Measurements from ENCODE around the gene CCDC158. TPM values are rescaled to one million over a fixed set of nuclear protein-coding genes. Genes with fewer than 3 reads are reported as not detected.

Gene CCDC158
- not detected for total RNA-seq (ENCODE audit: unreplicated experiment)
- long read RNA-seq = 0 reads

GRCh38 chr4:76420762-76421581, at the start of gene CCDC158:
TSS of gene CCDC158 (minus strand) at chr4:76421141. CDS start at chr4:76403207, 17,934 bp downstream.
- Mint-ChIP-seq H3K9me3 (ENCODE audit: unreplicated experiment) (peaks cover 1% of the 10 kb centered on the region), H3K36me3 (ENCODE audit: unreplicated experiment) (peaks cover 11% of the 10 kb centered on the region), H3K4me1 (ENCODE audit: low read depth, unreplicated experiment) (peaks cover 4% of the 10 kb centered on the region), H3K4me3 (ENCODE audit: unreplicated experiment) (no peak within 1 kb of the TSS), H3K27me3 (ENCODE audit: unreplicated experiment) (no peaks in the 10 kb centered on the region), H3K27ac (ENCODE audit: unreplicated experiment) (no peak within 1 kb of the TSS)
- TF ChIP-seq, protein P1, sequence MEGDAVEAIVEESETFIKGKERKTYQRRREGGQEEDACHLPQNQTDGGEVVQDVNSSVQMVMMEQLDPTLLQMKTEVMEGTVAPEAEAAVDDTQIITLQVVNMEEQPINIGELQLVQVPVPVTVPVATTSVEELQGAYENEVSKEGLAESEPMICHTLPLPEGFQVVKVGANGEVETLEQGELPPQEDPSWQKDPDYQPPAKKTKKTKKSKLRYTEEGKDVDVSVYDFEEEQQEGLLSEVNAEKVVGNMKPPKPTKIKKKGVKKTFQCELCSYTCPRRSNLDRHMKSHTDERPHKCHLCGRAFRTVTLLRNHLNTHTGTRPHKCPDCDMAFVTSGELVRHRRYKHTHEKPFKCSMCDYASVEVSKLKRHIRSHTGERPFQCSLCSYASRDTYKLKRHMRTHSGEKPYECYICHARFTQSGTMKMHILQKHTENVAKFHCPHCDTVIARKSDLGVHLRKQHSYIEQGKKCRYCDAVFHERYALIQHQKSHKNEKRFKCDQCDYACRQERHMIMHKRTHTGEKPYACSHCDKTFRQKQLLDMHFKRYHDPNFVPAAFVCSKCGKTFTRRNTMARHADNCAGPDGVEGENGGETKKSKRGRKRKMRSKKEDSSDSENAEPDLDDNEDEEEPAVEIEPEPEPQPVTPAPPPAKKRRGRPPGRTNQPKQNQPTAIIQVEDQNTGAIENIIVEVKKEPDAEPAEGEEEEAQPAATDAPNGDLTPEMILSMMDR (IDR thresholded peaks at IDR 0.05; ENCODE audit: partially characterized antibody, unreplicated experiment) = no peak
- no peak for DNase-seq

GRCh38 chr4:76470532-76470931, 49.6 kb upstream of the CCDC158 start:
- no peaks in the 10 kb centered on the region for H3K36me3 Mint-ChIP-seq (ENCODE audit: unreplicated experiment)
- TF ChIP-seq, protein P1 (IDR thresholded peaks at IDR 0.05; ENCODE audit: partially characterized antibody, unreplicated experiment) = no peak
- no peak overlapping the region for H3K4me3 Mint-ChIP-seq (ENCODE audit: unreplicated experiment)
- H3K9me3 Mint-ChIP-seq (ENCODE audit: unreplicated experiment) = no peaks in the 10 kb centered on the region
- no peak overlapping the region for H3K27ac Mint-ChIP-seq (ENCODE audit: unreplicated experiment)
- DNase-seq = no peak
- H3K4me1 Mint-ChIP-seq (ENCODE audit: low read depth, unreplicated experiment) = no peaks in the 10 kb centered on the region
- no peaks in the 10 kb centered on the region for H3K27me3 Mint-ChIP-seq (ENCODE audit: unreplicated experiment)

DNA sequence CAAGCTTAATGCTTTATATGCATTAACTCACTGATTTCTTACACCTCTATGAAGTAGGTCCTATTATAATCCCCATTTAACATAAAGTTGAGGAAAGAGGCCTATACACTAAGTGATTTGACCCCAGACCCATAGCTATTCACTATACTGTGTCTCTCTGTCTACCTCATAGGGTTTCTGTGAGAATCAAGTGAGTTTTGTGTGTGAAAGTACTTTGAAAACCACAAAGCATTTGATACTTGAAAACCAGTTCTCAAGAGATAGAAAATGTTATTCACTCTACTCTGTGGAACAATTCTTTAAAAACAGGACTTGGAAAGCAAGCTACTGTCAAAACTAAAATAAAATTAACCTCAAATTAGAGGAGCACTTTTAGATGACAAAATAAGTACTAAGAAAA, 49.1 kb upstream of the CCDC158 start:
- DNase-seq = no peak
- Mint-ChIP-seq H3K4me1 (ENCODE audit: low read depth, unreplicated experiment) (no peaks in the 10 kb centered on the region), H3K4me3 (ENCODE audit: unreplicated experiment) (no peak overlapping the region), H3K9me3 (ENCODE audit: unreplicated experiment) (no peaks in the 10 kb centered on the region), H3K27ac (ENCODE audit: unreplicated experiment) (no peak overlapping the region), H3K36me3 (ENCODE audit: unreplicated experiment) (no peaks in the 10 kb centered on the region), H3K27me3 (ENCODE audit: unreplicated experiment) (no peaks in the 10 kb centered on the region)
- TF ChIP-seq, protein P1 (IDR thresholded peaks at IDR 0.05; ENCODE audit: partially characterized antibody, unreplicated experiment) = no peak

DNA sequence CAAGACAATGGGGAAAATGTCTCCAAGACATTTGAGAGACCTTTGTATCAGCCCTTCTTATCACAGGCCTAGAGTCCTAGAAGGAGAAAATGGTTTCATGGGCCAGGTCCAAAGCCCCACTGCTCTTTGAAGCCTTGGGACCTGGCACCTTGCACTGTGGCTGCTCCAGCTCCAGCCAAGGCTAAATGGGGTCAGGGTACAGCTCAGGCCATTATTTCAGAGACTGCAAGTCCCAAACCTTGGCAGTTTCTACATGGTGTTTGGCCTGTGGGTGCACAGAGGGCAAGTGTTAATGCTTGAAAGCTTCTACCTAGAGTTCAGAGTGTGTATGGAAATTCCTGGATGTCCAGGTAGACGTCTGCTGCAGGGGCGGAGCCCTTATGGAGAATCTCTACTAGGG, 42.6 kb upstream of the CCDC158 start:
- no peak overlapping the region for H3K27ac Mint-ChIP-seq (ENCODE audit: unreplicated experiment)
- no peak overlapping the region for H3K4me3 Mint-ChIP-seq (ENCODE audit: unreplicated experiment)
- H3K4me1 Mint-ChIP-seq (ENCODE audit: low read depth, unreplicated experiment) = peaks cover 8% of the 10 kb centered on the region
- DNase-seq = no peak
- H3K36me3 Mint-ChIP-seq (ENCODE audit: unreplicated experiment) = peaks cover 19% of the 10 kb centered on the region
- TF ChIP-seq, protein P1 (IDR thresholded peaks at IDR 0.05; ENCODE audit: partially characterized antibody, unreplicated experiment) = no peak
- no peaks in the 10 kb centered on the region for H3K27me3 Mint-ChIP-seq (ENCODE audit: unreplicated experiment)
- peaks cover 5% of the 10 kb centered on the region for H3K9me3 Mint-ChIP-seq (ENCODE audit: unreplicated experiment)

DNA sequence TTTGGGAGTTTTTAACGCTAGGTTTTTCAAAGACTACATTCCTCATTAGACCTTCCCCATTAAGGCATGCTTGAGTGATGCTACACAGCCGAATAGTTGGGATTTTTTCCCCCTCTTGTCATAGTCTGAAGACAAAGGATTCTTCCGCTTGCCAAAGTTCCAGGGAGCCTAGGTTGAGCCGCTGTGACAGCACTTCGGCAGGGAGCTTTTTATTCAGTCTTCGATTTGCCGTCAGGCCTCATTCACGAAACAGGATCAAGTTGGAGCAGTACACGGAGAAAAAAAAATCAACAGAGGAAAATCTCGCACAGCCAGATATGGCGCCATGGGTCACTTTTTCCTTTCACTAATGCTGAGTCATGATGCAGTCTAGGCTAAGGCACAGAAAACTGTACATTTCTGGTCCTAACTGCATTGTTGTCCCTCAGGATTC, 38.4 kb upstream of the CCDC158 start:
- Mint-ChIP-seq H3K9me3 (ENCODE audit: unreplicated experiment) (peaks cover 4% of the 10 kb centered on the region), H3K36me3 (ENCODE audit: unreplicated experiment) (peaks cover 14% of the 10 kb centered on the region), H3K27me3 (ENCODE audit: unreplicated experiment) (no peaks in the 10 kb centered on the region), H3K27ac (ENCODE audit: unreplicated experiment) (no peak overlapping the region), H3K4me3 (ENCODE audit: unreplicated experiment) (no peak overlapping the region), H3K4me1 (ENCODE audit: low read depth, unreplicated experiment) (peaks cover 10% of the 10 kb centered on the region)
- TF ChIP-seq, protein P1 (IDR thresholded peaks at IDR 0.05; ENCODE audit: partially characterized antibody, unreplicated experiment) = no peak
- DNase-seq = no peak
